HG03135 (cell line): Measurements from ENCODE around the gene DUT.
"Not testable (repeated sequence)": the region's sequence is repeated elsewhere in the genome, so short reads cannot be mapped to it uniquely, and the experiment has no call there.

ENCODE experiments used
- ATAC-seq: cut with Tn5 transposase; IDR thresholded peaks from one replicate; pipeline ENCODE4 v1.9.1; 2021; ENCODE audit warnings: mild to moderate bottlenecking, moderate library complexity; ENCODE audit not compliant: unreplicated experiment

The DUT gene

GRCh38 chr15:48326180-48326579 is 5.0 kb upstream of the DUT start:
- not testable (repeated sequence) for ATAC-seq

DNA sequence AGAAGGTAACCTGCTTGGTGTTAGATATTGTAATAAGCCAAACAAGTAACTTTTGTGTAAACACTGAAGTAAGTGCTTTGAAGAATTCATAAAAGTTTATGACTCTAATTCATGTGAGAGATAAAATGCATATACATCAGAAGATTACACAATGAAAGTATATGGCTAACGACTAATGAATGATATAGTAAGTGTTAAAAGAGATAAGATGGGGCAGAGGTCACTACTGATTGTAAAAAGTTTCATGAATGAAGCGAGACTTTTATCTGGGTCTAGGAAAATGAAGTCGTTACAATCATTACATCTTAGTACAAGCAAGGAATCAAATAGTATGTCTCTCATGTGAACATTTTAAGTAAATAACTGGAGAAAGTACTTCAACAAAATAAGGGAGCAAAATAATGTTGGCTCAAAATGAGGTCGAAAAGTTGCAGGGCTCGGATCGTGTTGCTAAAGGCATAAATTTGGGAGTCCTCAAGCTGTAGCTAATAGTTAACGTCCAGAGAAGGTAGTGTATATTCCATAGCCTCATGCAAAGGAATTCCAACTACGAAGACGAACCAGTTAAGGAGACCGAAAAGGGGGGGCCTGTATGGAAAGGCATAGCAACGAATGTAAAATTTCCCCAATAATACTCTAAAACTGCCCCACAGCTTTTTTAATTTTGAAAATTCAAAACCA is 984 bp upstream of the DUT start:
- no peak for ATAC-seq

DNA sequence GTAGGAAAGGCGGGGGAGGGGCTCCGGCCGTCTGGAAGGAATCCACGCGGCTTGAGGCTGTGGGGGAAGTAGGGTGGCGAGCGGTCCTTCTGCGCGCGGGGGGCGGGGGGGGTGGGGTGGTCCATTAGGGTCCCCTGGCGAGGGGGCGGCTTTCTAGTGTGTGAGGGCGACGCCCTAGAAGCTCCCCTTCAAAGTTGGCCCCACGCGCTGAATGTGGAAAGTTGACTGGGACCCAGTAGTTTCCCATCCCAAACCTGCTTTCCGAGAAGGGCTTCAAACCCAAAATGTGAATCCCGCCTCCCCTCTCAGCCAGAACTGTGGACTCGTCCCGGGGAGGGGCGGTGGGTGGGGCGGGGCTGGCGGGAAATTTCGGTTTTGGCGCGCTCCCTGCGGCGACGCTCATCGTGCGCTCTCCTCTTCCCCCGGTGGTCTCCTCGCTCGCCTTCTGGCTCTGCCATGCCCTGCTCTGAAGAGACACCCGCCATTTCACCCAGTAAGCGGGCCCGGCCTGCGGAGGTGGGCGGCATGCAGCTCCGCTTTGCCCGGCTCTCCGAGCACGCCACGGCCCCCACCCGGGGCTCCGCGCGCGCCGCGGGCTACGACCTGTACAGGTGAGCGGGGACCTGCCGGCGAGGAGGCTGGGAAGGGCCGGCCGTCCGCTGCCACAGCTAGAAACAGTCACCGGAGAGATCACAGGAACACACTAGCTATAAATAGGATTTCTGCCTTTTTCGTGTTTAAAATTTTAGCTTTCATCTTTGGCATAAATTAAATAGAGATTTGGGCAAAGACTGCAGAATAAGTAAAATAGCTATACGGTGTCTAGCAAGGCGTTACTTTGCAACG is 790 bp downstream of the DUT start:
- ATAC-seq: peak; percentile 45

DNA sequence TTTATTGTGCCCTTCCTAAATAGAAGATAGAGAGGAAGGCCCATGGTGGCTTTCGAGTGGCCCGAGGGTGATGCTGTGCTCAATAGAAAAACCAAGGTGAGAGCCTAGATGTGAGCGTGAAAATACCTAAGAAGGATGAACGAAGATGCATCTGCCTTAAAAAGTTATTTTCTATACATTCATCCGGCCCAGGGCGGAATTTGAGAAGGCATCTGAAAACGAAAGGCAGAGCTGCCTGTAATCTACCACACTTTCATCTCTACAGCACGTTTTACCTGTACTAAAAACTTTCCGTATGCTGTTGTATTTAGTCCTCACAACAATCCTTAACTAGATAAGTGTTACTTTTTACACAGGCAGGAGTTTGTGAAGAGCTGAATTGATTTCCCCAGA is 1.4 kb downstream of the DUT start:
- no peak for ATAC-seq

- ATAC-seq: no peak
These were observed 2.3 kb downstream of the DUT start for GRCh38 chr15:48333540-48333939.

DNA sequence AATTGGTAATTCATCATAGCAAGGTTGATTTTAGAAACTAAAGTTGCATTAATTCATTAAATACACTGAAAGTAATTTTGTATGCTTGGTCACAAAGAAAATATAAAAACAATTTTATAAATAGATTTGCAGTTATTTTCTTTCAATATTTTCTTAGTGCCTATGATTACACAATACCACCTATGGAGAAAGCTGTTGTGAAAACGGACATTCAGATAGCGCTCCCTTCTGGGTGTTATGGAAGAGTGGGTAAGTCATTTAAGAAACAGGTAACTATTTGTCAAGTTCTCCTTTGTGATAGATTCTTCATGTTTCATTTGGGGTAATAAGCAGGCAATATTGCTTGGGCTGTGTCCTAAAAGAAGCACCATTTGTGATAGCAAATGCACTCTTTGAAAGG is 3.0 kb downstream of the DUT start:
- ATAC-seq: no peak

DNA sequence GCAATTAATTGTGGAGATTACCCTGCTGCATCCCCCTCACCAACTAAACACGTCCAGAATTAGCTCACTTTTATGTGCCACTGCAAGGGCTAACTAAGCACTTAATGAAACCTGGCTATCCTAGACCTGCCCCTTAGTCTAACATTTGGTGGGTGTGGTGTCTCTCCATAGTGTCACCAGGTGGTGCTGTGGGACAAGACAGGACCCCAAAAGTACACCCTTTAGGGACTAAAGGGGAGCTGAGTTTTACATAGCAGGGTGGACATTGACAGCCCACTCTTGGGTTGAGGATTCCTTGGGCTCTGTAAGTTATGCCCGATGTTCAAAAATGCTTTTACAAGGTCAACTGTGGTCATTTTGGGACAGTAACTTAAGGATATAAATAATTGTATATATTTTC is 5.7 kb downstream of the DUT start:
- ATAC-seq: no peak

DNA sequence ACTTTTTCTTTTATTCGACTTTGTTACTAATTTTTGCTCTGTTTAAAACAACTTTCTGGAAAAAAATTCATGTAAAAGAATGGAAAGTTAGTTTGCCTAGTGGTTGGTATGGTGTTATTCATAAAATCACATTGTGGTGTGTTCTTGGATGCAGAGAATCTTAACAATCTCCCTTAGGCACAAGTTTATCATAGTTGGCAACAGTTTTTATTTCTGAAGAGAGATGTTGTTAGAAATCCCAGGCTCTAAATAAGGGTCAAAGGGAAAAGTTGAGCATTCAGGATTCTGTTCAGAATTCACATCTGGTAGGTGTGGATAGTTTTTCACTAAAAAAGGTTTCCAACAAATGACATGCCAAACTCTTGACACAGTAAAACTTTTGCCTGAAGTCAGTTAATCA is 6.4 kb downstream of the DUT start:
- no peak for ATAC-seq

GRCh38 chr15:48340111-48340510 is 8.9 kb downstream of the DUT start:
- ATAC-seq: no peak

DNA sequence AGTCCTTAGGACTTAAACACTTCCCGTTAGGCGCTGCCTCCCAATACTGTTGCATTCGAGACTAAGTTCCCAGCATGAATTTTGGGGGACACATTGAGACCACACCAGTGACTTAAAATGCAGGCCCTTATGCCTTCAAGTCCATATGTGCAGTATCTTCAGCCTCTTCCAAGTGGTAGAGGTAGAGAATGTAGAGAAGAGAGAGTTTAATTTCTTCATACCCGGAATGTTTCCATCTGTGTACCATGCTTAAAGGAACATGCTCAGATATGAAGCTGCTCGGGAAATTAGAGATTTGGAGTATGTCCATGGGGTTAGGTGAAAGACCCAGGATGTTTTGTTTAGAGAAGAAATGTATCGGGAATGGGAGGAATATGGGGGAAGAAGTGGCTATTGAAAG is 12.6 kb downstream of the DUT start:
- ATAC-seq: no peak

GRCh38 chr15:48345516-48345915 is 14.3 kb downstream of the DUT start:
- no peak for ATAC-seq

DNA sequence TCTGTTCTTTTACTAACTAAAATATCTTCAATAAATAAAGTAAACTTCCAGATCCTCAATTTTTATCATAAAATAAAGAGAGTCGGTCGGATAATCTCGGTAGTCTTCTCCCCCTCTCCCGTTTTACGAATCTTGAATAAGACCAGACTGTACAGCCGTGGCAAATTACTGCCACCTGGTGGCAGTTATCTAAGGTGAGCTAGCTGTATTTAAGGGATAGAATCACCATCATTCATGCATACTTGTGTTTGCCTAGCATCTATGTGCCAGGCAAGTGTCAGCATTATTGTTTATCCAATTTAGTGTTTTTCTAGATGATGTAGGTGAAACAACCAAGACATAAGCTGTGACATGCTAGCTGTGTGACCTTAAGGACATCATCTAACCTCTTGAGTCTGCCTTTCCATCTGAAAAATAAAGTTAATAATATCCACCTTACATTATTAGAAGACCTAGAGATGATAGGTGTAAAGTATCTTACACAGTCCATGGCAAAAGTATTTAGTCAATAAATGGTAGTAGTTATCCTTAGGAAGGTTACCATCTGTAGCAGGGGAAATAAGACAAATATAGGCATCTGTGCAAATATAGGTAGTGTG is 21.3 kb downstream of the DUT start:
- peak; percentile 85 for ATAC-seq

GRCh38 chr15:48354694-48355303 is 23.6 kb downstream of the DUT start:
- ATAC-seq: no peak

DNA sequence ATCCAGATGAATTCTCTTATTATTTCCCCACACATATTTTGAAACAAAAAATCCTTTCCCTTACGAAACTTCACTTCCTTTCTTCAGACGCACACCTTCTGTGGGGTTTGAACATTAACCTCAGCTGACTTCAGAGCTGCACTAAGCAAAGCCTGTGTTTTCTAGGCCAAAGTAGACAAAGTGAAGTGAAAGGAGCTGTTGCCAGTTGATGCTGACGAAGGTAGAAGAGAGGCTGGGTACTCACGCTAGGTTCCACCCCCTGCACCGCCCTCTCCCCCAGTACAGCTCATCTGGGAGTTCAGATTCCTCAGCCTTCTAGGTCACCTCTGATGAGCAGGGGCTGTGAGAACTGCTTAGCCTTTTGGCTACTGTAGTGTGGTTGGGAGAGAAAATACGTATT is 24.1 kb downstream of the DUT start:
- no peak for ATAC-seq

DNA sequence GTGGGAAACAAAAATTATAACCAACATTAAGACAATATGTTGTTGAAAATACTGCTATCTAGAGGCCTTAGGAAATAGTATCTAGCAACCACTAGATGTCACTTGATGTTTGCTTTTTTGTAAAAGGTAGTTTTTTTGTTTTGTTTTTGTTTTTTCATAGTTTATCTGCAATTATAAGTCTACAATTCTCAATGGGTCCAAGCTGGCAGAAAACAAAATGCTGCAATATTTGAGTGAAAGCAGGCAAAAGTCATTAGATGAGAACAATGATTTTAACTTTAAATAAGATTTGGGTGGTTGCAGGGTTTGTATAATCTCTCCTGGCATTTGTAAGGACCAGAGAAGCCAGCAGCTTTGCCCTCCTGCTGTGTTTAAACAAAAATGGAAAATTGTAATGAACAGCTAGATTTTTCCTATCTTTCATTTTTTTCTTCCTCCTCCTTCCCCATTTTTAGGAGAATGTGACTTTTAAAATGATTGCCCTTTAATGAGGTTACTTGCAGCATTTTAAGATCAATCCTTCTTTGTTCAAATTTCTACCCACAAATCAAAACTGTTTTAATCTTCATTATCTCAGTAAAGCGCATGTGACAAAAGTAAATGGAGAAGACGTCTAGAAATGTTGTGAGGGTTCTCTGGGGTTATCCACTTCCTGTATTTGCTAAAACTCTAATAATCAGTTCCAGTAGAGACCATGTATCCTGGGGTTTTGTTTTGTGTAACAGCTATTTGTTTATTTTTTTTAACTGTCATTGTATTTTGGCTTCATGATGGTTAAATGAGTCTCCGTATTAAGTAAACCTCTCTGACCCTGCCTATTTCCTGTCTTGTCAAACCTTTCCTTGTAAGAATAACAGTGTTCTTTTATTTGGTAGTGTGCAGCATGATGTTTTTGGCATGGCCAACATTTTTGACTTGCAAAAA is 27.3 kb downstream of the DUT start:
- ATAC-seq: no peak

GRCh38 chr15:48360841-48361240 is 29.6 kb downstream of the DUT start:
- ATAC-seq: no peak

DNA sequence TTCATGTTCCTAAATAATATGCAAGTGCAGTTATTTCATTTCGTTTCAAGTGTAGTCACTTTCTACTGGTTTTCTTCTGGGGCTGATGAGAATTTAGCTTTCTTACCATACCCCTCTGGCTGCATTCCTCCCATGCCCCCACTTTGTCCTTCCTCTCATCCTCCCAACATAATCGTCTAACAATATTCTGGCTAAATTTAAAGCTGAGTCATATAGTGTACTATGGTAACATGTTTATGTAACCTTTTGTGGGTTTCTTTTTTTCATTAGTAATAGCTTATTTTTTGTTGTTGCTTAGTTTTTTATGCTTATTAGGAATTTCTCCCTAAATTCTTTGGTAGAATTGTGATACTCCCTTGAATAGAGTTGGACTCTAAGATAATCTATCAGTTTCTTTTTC is 30.5 kb downstream of the DUT start:
- ATAC-seq: no peak

- no peak for ATAC-seq
These were observed 32.2 kb downstream of the DUT start for GRCh38 chr15:48363474-48363873.

DNA sequence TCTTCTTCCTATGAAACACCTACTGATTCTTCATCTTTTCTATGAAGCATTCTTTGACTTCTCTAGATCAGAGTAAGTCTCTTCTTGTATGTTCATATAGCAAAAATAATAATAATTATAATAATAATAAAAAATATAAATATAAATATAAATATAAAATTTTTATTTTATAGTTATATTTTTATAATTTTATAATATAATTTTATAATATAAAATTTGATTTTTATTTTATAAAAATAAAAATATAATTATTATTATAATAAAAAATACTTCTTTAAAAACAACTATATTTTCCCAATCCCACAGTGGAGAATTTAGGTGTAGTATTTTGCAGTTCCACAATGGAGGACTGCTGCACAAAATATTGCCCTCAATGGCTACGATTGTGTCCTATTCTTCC is 34.3 kb downstream of the DUT start:
- ATAC-seq: no peak

DNA sequence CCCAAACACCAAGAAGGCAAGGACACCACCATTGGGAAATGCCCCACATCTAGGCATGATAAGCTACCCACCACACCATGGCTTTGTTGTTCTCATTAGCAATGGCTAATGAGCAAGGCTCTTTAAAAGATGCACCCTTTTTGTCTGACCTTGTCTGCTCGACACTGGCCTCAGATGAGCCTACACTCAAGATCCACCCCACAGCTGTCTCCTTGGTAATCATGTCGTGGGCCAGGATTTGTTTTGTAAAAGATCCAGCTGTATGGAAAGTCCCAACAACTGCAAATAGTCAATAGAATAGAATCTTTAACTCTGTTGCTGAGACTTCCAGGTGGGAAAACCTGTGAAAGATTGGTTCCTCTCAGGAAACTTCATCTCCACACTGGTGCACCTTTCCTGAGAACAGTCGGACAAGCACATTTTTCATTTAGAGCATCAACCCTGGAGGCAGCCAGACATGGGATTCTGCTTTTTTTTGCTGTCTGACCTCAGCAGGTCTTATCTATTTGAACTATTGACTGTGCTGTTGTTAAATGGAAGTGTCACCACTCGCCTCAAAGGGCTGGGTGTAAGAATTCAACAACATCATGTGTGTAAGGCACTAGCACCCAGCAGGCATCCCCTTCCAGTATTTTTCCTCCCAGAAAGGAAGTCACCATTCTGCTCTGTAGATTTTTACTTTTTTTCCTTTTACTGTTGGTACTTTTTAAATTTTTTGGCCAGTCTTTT is 35.5 kb downstream of the DUT start:
- no peak for ATAC-seq
